GM04503 (cell line): ENCODE measurements around the gene WASHC1.
A peak's percentile ranks its signal among the peaks of the same experiment; 100 is the strongest.
"Not testable (repeated sequence)": the region's sequence is repeated elsewhere in the genome, so short reads cannot be mapped to it uniquely, and the experiment has no call there.

Source experiments
- DNase-seq: peaks from one replicate; pipeline ENCODE4 v3.0.0-alpha.2; 2012; ENCODE audit warnings: low read depth

Gene WASHC1

GRCh38 chr9:29356-29755, at the start of gene WASHC1:
TSS of gene WASHC1 (minus strand) at chr9:29456. CDS start at chr9:24999, 4,457 bp downstream.
- DNase-seq, result not testable (repeated sequence)

- not testable (repeated sequence) for DNase-seq
Measured at GRCh38 chr9:78333-78732, 49.1 kb upstream of the WASHC1 start.

GRCh38 chr9:76389-76788, 47.1 kb upstream of the WASHC1 start:
- DNase-seq, result not testable (repeated sequence)

GRCh38 chr9:73900-74525, 44.8 kb upstream of the WASHC1 start:
- not testable (repeated sequence) for DNase-seq

GRCh38 chr9:73076-73899, 44.0 kb upstream of the WASHC1 start:
- not testable (repeated sequence) for DNase-seq

GRCh38 chr9:63031-63629, 33.9 kb upstream of the WASHC1 start:
- DNase-seq, result not testable (repeated sequence)

GRCh38 chr9:52678-53077, 23.4 kb upstream of the WASHC1 start:
- peak; percentile 7 for DNase-seq

- DNase-seq, result not testable (repeated sequence)
Measured at GRCh38 chr9:48190-48842, 19.1 kb upstream of the WASHC1 start.

GRCh38 chr9:46639-47271, 17.5 kb upstream of the WASHC1 start:
- not testable (repeated sequence) for DNase-seq

- not testable (repeated sequence) for DNase-seq
Measured at GRCh38 chr9:46164-46563, 16.9 kb upstream of the WASHC1 start.

- DNase-seq, result not testable (repeated sequence)
Measured at GRCh38 chr9:45180-45878, 16.1 kb upstream of the WASHC1 start.

- not testable (repeated sequence) for DNase-seq
Measured at GRCh38 chr9:44416-44815, 15.2 kb upstream of the WASHC1 start.

- not testable (repeated sequence) for DNase-seq
Measured at GRCh38 chr9:43636-44035, 14.4 kb upstream of the WASHC1 start.

- not testable (repeated sequence) for DNase-seq
Measured at GRCh38 chr9:43116-43515, 13.9 kb upstream of the WASHC1 start.

GRCh38 chr9:41819-42218, 12.6 kb upstream of the WASHC1 start:
- DNase-seq, result not testable (repeated sequence)

- not testable (repeated sequence) for DNase-seq
Measured at GRCh38 chr9:41261-41676, 12.0 kb upstream of the WASHC1 start.

GRCh38 chr9:32308-32707, 3.1 kb upstream of the WASHC1 start:
- DNase-seq, result not testable (repeated sequence)

- DNase-seq, result not testable (repeated sequence)
Measured at GRCh38 chr9:28775-29174, 481 bp downstream of the WASHC1 start.

GRCh38 chr9:21621-22020, 7.6 kb downstream of the WASHC1 start:
- not testable (repeated sequence) for DNase-seq

GRCh38 chr9:16875-17274, 12.4 kb downstream of the WASHC1 start:
- DNase-seq, result not testable (repeated sequence)
